ENCODE measurements around the gene PRKN.

PRKN gene

DNA sequence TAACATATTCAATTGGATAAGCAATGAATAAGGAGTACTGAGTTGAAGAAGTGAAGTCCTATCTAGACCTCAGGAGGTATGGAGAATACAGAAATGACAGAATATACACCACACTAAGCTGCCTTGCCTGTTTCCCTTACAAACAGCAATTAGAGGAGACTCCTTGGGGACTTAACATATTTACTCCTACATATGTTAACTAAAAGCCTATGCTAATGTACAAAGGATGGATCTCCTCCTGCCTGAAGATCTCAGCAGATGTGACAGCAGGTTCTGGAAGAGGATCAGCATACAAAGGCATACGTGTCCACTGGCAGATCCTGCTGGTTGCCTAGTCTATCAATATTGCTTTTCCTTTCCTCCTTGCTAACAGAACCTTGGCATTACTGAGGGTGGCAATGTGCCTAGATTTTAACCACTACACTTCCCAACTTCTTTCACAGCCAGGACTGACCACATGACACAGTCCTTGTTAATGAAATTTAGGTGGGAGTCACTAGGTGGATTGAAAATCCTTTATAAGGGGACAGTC, 29.6 kb downstream of the PRKN start:
- H3K4me3 ChIP-seq (ENCODE audit: low read depth, low read length) = no peak overlapping the region
- no peak for DNase-seq (ENCODE audit: low read depth)
- no peak for TF ChIP-seq CTCF (IDR thresholded peaks at IDR 0.05; ENCODE audit: low read depth, low read length)
- no peak for TF ChIP-seq MYC (IDR thresholded peaks at IDR 0.05; ENCODE audit: low read depth, low read length)
- TF ChIP-seq POLR2A (IDR thresholded peaks at IDR 0.05; ENCODE audit: extremely low read depth, insufficient read length) = no peak
- TF ChIP-seq, protein P1, sequence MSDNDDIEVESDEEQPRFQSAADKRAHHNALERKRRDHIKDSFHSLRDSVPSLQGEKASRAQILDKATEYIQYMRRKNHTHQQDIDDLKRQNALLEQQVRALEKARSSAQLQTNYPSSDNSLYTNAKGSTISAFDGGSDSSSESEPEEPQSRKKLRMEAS (IDR thresholded peaks at IDR 0.05; ENCODE audit: low read depth, low read length) = no peak

DNA sequence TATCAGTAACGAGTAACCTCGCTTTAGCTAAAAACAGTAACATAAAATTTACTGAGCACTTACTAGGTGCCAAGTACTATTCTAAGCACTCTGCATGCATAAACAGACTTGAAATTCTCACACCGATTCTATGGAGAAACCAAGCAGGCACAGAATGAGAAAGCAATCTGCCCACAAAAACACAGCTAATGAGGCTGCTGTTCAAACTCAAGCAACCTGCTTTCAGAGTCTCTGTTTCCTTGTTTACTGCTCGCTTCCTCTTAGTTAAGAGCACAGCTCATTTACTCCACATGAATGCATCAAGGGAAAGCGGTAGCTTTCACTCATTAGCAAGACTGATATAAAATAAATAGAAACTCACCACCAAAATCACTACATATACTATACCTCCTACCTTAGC, 37.4 kb downstream of the PRKN start:
- H3K4me3 ChIP-seq (ENCODE audit: low read depth, low read length) = no peak overlapping the region
- DNase-seq (ENCODE audit: low read depth) = no peak
- TF ChIP-seq CTCF (IDR thresholded peaks at IDR 0.05; ENCODE audit: low read depth, low read length) (no peak), POLR2A (IDR thresholded peaks at IDR 0.05; ENCODE audit: extremely low read depth, insufficient read length) (no peak), MYC (IDR thresholded peaks at IDR 0.05; ENCODE audit: low read depth, low read length) (no peak)
- TF ChIP-seq, protein P1 (IDR thresholded peaks at IDR 0.05; ENCODE audit: low read depth, low read length) = no peak

DNA sequence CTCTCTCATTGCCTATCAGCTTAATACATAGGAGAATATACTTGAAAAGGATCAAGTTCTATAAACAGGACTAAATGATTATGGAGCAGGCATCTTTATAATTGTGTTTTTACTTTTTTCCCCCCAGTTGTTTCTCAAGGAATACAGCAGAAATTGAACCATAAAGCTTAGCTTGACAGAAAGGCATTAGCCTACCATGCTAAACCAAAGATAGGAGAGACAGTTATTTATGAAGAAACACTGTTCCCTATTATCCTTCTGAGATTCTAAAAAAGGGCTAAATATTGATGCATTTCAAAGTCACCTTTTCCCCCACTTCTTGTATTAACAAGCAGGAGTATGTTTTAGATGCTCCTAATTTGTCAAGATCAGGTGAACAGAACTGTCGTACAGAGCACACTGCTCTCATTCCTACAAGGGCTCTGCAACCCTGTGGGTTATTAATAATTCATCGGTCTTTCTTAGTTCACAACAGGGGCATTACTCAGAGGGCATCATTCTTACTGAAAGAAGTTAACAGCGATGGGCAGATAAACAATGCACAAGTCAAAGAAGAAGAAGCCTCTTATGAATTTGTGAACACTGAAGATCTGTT, 38.7 kb downstream of the PRKN start:
- TF ChIP-seq, protein P1 (IDR thresholded peaks at IDR 0.05; ENCODE audit: low read depth, low read length) = no peak
- TF ChIP-seq MYC (IDR thresholded peaks at IDR 0.05; ENCODE audit: low read depth, low read length) (no peak), CTCF (IDR thresholded peaks at IDR 0.05; ENCODE audit: low read depth, low read length) (no peak), POLR2A (IDR thresholded peaks at IDR 0.05; ENCODE audit: extremely low read depth, insufficient read length) (no peak)
- no peak for DNase-seq (ENCODE audit: low read depth)
- H3K4me3 ChIP-seq (ENCODE audit: low read depth, low read length) = no peak overlapping the region

GRCh38 chr6:162685586-162685985, 42.0 kb downstream of the PRKN start:
- TF ChIP-seq CTCF (IDR thresholded peaks at IDR 0.05; ENCODE audit: low read depth, low read length) (no peak), POLR2A (IDR thresholded peaks at IDR 0.05; ENCODE audit: extremely low read depth, insufficient read length) (no peak), MYC (IDR thresholded peaks at IDR 0.05; ENCODE audit: low read depth, low read length) (no peak)
- TF ChIP-seq, protein P1 (IDR thresholded peaks at IDR 0.05; ENCODE audit: low read depth, low read length) = no peak
- DNase-seq (ENCODE audit: low read depth) = no peak
- H3K4me3 ChIP-seq (ENCODE audit: low read depth, low read length) = no peak overlapping the region

GRCh38 chr6:162684961-162685360, 42.6 kb downstream of the PRKN start:
- no peak overlapping the region for H3K4me3 ChIP-seq (ENCODE audit: low read depth, low read length)
- DNase-seq (ENCODE audit: low read depth) = no peak
- TF ChIP-seq, protein P1 (IDR thresholded peaks at IDR 0.05; ENCODE audit: low read depth, low read length) = no peak
- TF ChIP-seq POLR2A (IDR thresholded peaks at IDR 0.05; ENCODE audit: extremely low read depth, insufficient read length) = no peak
- no peak for TF ChIP-seq CTCF (IDR thresholded peaks at IDR 0.05; ENCODE audit: low read depth, low read length)
- TF ChIP-seq MYC (IDR thresholded peaks at IDR 0.05; ENCODE audit: low read depth, low read length) = no peak
